Cardiac septum (tissue), 1 donor: Measurements from ENCODE around the gene FTO. TPM values are rescaled to one million over a fixed set of nuclear protein-coding genes. Genes with fewer than 3 reads are reported as not detected.
A peak's percentile ranks its signal among the peaks of the same experiment; 100 is the strongest.

Source experiments
- DNase-seq: peaks from one replicate; pipeline ENCODE4 v3.0.0-alpha.2; 2020; ENCODE audit warnings: low spot score
- intact Hi-C: fragments of 100-400 bp; cut with DNase I; formaldehyde crosslinking; loops from one replicate; pipeline ENCODE4 v1.14.0; 2022
- total RNA-seq: library from RNA; stranded (reverse); fragmentation: NEBNext Ultra II Directional; extraction: Animal tissue kit (Norgen Biotek cat#: 25700); gene quantifications from one replicate; pipeline ENCODE4 v1.2.1, GENCODE V29; 2021
- donor health status: DM: no; HTN: no; CAD: no.

FTO gene
- total RNA-seq, 1 donor from 2014 or later = 70.4 TPM

DNA sequence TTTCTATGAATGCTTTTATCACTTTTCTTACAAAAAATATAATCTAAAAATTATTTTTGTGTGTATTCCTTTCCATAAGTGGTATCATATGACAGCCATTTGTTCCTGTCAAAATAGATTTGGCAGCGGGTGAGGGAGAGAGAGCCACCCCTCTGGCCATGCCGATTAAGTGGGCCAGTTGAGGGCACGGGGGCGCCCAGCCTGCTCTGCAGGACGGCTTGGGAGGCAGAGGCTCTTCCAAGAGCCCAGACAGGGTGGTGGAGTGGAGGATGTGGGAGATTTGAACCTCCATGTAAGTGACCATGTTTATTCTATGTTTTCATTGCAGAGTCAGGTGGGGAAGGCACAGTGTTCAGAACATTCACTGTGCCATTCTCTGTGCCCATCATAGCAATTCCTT lies 493.8 kb downstream of the FTO start:
- DNase-seq = no peak
- intact Hi-C loops = loop anchor here (10.0 kb wide), 1 partner anchor 737 kb away; the partner anchor contains the start of gene IRX5

DNA sequence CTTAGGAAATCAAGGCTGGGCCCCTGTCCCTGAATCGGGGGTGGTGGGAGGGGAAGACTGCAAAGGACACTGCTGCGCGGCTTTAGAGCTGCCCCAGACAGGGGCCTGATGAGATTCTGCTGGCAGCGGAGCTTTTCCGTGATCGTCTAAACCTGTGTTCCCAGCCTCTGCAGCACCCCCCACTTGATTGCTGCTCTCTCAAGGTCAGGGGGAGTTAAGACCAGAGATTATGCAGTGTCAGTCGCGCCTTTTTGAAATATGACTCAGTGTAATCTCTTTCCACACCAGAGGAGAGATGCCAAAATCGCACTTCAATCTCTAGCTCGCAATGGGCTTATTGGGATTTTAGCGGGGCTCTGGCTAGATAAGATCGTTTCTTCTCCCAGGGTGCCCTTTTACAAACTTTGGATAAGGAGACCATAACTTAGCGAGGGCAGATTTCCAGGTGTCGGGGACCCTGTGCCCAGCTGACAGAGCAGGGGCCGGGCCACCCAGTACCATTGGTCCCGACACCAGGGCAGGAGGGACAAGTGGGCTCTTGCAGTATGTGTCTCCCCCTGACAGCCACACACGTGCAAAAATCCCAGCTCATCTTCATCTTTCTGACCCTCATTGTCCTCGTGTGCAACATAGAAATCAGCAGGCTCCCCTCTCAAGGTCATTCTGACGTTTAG lies 495.7 kb downstream of the FTO start:
- peak; percentile 55 for DNase-seq
- intact Hi-C loops = loop anchor here (10.0 kb wide), 1 partner anchor 735 kb away; the partner anchor contains the start of gene IRX5

- intact Hi-C loops = no loop called here
- peak; percentile 12 for DNase-seq
Observed at GRCh38 chr16:54200161-54200534, 496.2 kb downstream of the FTO start.

- DNase-seq = no peak
- intact Hi-C loops = no loop called here
Observed at GRCh38 chr16:54200720-54201119, 496.8 kb downstream of the FTO start.

DNA sequence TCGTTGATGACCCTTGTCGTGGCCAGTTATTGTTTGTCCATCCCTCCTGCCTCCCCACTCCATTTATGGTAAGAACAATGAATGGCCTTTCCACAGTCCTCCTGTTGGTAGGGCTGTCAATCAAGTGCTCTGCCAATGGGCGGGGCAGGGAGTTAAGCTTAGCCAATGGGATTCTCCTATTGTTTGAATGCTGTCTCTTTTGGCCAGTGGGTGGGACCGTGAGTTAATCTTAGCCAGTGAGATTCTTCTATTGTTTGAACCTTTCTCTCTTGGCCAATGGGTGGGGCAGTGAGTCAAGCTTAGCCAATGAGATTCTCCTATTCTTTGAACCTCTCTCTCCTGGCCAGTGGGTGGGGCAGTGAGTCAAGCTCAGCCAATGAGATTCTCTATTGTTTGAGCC lies 497.2 kb downstream of the FTO start:
- intact Hi-C loops = no loop called here
- peak; percentile 4 for DNase-seq

Other genes starting within 250 kb of the FTO start
- gene AKTIP, start 200.9 kb upstream of the FTO start, total RNA-seq = 63.1 TPM
- 2.8 TPM for gene RPGRIP1L, start 297 bp upstream of the FTO start, total RNA-seq